ENCODE data around the gene RGS17.
"Not testable (repeated sequence)": the region's sequence is repeated elsewhere in the genome, so short reads cannot be mapped to it uniquely, and the experiment has no call there.

The RGS17 gene

GRCh38 chr6:153123801-153124200 lies 7.3 kb downstream of the RGS17 start:
- DNase-seq, result no peak

GRCh38 chr6:153121311-153121710 lies 9.8 kb downstream of the RGS17 start:
- no peak for DNase-seq

DNA sequence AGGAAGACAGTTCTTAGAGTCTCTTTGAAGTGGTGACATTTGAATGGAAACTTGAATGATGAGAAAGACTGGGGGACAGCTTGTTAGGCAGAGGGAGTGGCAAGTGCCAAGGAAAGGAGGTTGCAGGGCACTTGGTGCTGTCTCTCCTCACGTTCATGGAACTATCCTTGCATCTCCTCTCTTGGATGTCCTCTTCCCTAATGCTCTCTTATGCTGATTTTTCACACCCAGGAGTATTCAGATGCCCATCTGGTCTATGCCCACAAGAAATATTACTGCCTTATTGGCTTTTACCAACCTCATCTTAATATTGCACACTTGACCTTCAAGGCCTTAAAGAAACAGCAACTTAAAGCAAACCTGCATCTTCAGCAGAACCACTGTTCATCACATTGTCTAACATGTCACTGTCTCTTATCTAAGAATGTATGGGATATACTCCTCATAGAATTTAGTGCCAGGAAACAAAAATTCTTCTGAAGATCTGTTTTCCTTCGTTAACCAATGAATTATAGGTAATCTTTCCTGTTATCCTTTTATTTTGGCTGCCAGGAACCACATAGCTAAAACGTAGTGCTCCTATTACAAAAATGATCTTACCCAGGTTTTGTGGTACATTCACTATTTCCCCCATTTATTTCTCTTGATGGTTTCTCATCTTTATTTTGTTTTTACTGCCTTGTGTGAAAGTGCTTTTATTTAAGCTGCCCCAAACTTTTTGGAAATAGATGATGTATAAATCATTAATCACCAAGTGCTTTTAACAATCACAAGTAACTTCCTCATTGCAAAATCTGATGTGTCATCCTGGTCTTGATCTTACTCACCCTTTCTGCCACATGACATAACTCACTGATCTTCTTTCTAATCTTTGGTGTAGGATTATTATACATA lies 12.8 kb downstream of the RGS17 start:
- peak in 1 of 2 experiments; percentile 75 for DNase-seq

DNA sequence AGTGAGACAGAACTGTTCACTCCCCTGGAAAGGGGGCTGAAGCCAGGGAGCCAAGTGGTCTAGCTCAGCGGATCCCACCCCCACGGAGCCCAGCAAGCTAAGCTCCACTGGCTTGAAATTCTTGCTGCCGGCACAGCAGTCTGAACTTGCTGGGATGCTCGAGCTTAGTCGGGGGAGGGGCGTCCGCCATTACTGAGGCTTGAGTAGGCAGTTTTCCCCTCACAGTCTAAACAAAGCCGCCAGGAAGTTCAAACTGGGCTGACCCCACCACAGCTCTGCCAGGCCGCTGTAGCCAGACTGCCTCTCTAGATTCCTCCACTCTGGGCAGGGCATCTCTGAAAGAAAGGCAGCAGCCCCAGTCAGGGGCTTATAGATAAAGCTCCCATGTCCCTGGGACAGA lies 20.0 kb downstream of the RGS17 start:
- not testable (repeated sequence) for DNase-seq

DNA sequence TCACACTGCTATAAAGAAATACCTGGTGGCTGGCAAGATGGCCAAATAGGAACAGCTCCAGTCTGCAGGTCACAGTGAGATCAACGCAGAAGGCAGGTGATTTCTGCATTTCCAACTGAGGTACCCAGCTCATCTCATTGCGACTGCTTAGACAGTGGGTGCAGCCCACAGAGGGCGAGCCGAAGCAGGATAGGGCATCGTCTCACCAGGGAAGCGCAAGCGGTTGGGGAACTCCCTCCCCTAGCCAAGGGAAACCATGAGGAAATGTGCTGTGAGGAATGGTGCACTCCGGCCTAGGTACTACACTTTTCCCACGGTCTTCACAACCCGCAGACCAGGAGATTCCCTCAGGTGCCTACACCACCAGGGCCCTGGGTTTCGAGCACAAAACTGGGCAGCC lies 20.5 kb downstream of the RGS17 start:
- DNase-seq, result not testable (repeated sequence)

DNA sequence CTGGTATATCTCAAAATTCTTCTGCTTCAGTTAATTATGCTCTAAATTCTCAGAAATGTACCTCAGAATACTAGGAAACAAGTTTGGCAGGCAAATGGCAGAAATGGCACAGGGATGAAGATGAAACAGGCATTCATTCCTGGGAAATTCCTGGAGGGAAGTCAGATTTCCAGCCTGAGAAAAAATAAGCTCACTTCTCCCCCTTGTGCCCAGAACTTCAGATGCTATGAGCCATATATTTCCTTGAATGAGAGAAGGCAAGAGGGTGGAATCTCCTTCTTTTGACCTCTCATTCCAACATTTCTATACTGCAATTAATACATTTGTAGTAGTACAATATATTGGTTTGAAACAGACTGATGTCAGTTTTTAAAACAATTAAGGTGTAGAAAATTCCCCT lies 22.8 kb downstream of the RGS17 start:
- peak in 1 of 2 experiments; percentile 55 for DNase-seq

DNA sequence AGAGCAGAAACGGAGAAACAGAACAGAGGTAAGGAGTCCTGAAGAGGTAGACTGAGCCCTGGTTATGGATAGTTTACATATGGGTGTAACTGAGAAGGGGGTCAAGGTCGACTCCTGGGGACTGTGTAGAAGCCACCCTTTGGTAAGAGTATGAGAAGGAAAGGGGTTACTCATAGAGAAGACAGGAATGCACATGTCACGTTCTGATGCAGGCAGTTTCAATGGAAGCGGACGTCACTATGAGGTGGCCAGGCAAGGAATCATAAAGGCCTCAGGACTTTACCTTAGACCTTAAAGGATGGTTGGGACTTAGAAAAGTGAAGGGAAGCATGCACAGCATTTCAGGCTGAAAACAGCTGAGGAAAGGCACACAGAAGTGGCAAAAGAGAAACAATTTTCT lies 25.1 kb downstream of the RGS17 start:
- no peak for DNase-seq

GRCh38 chr6:153104220-153104619 lies 26.9 kb downstream of the RGS17 start:
- DNase-seq, result no peak

DNA sequence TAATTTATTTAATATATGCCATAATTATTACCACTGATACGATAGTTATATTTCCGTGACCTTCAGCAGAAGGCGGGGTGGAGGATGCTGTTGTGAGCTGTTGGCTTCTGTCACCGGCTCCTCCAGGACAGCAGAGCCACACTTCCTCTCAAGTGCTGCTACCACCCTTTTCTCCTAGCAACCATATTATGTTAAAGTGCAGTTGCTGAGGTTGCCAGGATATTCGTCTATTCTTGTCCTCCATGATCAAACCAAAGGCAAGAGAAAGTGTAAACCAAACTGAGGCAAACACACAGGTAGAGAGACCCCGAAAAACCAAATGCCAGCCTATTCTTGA lies 27.8 kb downstream of the RGS17 start:
- no peak for DNase-seq

- DNase-seq, result no peak
Measured at GRCh38 chr6:153102605-153103318, 28.3 kb downstream of the RGS17 start.

DNA sequence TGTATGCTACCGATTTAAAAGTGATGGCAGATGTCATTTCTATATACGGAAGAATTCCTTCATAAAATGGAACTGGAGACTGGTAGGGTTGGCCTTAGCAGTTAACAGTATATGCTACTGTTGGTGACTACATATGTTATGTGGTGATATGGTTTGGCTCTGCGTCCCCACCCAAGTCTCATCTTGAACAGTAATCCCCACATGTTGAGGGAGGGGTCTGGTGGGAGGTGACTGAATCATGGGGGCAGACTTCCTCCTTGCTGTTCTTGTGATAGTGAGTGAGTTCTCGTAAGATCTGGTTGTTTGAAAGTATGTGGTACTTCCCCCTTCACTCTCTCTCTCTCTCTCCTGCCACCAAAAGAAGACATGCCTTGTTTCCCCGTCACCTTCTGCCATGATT lies 29.6 kb downstream of the RGS17 start:
- DNase-seq, result no peak

GRCh38 chr6:153099636-153100035 lies 31.4 kb downstream of the RGS17 start:
- no peak for DNase-seq

DNA sequence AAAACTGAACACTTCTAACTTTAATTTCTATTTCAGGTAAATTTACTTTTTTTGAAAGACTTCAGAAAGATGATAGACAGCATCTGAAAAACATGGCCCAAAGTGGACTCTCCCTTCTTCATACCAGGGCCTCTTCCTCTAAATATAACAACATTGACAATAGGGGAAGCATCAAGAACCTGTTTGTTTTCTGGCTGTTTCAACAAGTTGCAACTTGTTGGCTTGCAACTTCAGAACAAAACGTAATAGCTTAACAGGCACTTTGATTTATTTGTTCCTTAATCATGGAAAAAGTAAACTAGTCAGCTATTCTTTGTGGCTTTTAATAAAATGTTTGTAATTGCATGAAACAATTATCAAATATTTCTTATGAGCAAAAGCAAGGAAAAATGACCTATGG lies 34.3 kb downstream of the RGS17 start:
- DNase-seq, result no peak

DNA sequence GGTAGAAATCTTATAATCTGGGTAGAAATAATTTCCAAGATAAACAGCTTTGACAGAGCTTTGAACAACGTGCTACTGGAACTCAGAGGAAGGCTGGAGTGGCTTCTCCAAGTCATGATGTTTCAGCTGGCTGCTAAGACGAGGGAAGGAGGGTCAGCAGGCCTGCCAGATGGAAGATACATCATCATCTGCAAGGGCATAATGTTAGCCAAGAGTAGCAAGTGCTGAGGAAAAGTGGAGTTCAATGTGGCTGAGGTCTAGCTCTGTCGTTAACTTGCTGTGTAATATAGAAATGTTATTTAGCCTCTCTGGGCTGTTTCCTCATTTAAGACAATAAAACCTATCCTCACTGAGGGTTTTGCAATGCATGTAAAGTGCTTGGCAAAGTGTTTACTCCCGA lies 35.1 kb downstream of the RGS17 start:
- no peak for DNase-seq

GRCh38 chr6:153092082-153093013 lies 38.7 kb downstream of the RGS17 start:
- DNase-seq, result peak; percentile 45 to 90

- DNase-seq, result peak; percentile 37 to 81
Measured at GRCh38 chr6:153090241-153090930, 40.7 kb downstream of the RGS17 start.

DNA sequence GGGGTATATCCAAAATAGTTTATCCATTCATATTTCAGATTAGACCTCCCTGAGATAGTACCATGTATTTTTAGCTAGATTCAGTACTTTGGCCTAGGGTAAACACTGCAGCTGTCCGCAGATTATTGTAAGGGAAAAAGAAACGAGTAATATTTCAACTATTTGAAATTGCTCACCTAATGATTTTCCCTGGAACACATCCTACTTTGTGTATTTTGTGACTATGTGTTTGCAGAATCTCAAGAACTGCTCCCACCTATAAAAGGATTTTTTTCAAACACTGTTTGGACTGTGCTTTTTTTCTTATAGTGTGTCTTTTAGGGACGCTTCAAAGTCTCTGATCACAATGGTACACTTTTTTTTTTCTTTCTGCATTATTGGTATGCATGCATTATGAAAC lies 42.3 kb downstream of the RGS17 start:
- DNase-seq, result no peak

GRCh38 chr6:153087436-153087835 lies 43.6 kb downstream of the RGS17 start:
- no peak for DNase-seq

DNA sequence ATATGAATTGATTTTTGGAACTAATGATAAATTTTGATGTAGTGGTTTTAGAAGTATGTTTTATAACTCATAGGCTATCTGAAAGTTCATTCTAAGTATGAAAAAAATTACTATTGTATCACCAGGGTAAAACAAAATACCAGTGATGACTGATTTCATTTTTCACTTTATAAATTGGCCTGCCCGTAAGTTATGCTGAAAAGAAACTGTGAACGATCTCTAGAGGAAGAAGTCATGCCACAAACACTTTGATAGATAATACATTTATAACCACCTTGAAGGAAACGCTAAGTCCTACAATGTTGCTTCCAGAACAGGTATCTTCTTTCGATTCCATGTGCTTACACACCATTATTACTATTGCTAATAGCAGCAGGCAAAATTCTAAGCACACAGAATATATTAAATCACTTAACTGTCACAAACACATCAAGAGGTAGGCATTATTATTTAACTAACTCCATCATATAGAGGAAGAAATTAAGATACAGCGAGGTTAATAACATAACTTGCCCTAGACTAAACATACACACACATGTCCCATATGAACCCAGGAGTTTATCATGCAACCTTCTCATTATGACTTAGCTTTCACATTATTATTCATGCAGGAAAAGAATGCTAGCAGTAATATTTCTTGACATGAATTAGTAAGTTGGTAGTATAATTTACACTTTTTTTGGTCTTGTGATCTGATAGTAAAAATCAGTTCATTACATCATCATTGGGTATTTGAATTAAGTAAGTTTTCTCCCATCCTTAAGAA lies 44.7 kb downstream of the RGS17 start:
- no peak for DNase-seq

GRCh38 chr6:153085239-153085638 lies 45.8 kb downstream of the RGS17 start:
- DNase-seq, result no peak

DNA sequence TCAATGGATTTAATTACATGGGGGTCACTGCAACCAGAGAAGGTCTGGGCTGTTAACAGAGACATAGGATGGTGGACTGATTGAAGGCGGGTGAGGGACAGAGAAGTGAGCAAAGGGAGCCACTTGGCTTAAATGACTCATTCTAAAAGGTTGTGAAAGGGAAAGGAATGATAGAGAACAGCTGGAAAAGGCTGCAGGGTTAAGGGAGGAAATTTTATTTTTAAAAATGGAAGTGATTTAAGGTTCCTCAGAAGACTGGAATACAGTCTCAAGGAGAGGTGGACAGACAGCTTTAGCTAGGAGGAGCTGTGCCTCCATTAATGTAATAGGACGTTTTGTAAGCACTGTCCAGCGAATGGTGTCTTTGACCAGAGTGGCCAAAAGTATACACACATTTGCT lies 46.7 kb downstream of the RGS17 start:
- DNase-seq, result peak in 1 of 2 experiments; percentile 21

DNA sequence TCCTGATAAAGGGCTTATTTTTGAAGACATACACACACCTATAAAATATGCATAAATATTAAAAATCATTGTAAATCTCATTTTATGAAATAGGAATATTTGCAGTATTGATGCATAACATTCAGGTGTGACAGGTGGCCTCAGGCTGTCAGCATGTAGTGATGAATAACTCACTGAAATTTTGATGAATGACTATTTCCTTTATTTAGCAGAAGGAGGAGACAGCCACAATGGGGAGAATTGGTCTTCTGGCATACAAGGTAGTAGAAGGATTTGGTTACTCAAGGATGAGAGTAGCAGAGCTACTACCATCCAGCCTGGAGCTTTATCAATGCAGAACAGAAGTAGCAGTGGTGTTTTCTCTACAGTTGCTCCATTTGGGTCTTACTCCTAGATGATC lies 47.2 kb downstream of the RGS17 start:
- DNase-seq, result no peak

All from SW 1271 (cell line).